Coronary artery (tissue), 2 donors: Measurements from ENCODE around the gene DEXI.

ENCODE experiments used
- DNase-seq: peaks from one replicate; pipeline ENCODE4 v3.0.0-alpha.2; 2017; ENCODE audit warnings: low spot score
- H3K27ac ChIP-seq, 2 donors: fragments of 200-600 bp; sonication (generic); one replicate each; pipeline ENCODE4 v1.5.1; 2016 to 2019
- H3K4me3 ChIP-seq: fragments of 200-600 bp; sonication (generic); 2 replicates; pipeline ENCODE4 v1.5.1; 2016; ENCODE audit warnings: mild to moderate bottlenecking, moderate library complexity
- TF ChIP-seq, protein P1 (sequence below): fragments of 200-600 bp; sonication (generic); IDR thresholded peaks from one replicate; pipeline ENCODE4 v1.5.1; 2019; ENCODE audit warnings: antibody characterized with exemption

Gene DEXI

DNA sequence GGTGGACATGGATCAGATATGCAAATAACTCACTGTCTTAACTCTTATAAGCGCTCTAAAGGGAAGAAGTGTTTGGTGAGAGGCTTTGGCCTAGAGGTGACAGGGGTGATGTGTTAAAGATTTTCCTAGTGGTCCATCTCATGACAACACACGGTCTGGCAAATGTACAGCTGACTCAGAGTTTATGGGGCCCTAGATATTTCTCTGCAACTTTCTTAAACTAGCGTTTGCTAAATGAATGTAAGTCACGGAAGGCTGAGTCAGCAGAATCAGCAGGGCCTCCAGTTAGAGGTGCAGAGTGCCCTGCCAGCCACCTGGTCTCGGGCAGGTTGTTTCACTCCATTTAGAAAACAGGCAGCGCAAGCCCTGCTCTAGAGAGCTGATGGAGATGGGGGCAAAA is 42.2 kb upstream of the DEXI start:
- H3K4me3 ChIP-seq = no peak overlapping the region
- TF ChIP-seq, protein P1, sequence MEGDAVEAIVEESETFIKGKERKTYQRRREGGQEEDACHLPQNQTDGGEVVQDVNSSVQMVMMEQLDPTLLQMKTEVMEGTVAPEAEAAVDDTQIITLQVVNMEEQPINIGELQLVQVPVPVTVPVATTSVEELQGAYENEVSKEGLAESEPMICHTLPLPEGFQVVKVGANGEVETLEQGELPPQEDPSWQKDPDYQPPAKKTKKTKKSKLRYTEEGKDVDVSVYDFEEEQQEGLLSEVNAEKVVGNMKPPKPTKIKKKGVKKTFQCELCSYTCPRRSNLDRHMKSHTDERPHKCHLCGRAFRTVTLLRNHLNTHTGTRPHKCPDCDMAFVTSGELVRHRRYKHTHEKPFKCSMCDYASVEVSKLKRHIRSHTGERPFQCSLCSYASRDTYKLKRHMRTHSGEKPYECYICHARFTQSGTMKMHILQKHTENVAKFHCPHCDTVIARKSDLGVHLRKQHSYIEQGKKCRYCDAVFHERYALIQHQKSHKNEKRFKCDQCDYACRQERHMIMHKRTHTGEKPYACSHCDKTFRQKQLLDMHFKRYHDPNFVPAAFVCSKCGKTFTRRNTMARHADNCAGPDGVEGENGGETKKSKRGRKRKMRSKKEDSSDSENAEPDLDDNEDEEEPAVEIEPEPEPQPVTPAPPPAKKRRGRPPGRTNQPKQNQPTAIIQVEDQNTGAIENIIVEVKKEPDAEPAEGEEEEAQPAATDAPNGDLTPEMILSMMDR = no peak
- H3K27ac ChIP-seq = no peak overlapping the region
- DNase-seq = no peak

- TF ChIP-seq, protein P1 = no peak
- no peak for DNase-seq
- H3K27ac ChIP-seq = no peak overlapping the region
- no peak overlapping the region for H3K4me3 ChIP-seq
Measured at GRCh38 chr16:10983159-10983558, 40.9 kb upstream of the DEXI start.

DNA sequence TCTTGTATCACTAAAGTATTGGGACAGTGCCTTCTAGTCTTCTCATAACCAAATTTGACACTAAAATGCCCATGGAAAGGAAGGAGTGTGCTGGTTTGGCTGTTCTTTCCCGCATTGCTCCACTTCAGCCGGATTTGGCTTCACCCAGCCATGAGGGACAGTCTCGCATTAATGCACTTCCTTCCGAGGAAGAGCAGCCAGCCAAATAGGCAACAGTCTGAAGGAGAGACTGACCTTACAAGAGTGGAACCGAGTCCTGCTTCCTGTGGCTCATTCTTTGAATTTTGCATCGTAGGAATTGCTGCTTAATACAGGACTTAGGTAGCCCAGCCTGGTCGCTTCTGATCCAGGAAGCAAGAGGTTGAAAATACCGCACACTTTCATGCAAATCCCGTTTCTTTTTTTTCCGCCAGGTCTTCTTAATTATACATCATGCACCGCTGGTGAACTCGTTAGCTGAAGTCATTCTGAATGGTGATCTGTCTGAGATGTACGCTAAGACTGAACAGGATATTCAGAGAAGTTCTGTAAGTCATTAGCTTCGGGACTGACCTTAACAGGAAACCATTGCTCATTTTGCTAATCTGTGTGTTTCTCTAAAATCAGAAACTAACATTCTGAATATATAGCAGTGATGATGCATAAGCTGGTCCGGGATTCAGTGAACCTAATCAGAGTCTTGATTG is 40.3 kb upstream of the DEXI start:
- peak overlapping the region in 1 of 2 donors; percentile 51 for H3K27ac ChIP-seq
- H3K4me3 ChIP-seq = no peak overlapping the region
- TF ChIP-seq, protein P1 = no peak
- no peak for DNase-seq

DNA sequence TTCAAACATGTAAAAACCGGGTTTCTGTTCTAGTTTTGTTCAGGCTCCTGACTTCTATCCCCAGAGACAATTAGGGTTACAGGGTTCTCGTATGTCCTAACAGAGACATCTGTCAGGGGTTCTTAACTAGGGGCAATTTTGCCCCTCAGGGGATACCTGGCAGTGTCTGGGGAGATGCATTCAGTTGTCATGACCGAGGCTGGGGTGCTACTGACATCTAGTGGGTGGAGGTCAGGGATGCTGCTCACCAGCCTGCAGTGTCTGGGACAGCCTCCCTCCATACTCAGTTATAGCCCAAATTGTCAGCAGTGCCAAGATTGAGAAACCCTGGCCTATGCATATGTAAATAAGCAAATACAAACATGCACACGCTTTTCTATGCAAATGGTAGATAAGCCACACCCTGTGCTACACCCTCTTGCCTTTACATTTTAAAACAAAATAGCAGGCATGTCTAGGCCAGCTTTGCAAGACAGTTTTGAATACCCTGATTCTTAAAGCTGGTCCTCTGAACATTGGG is 39.5 kb upstream of the DEXI start:
- TF ChIP-seq, protein P1 = no peak
- H3K4me3 ChIP-seq = no peak overlapping the region
- DNase-seq = no peak
- peak overlapping the region in 1 of 2 donors; percentile 51 for H3K27ac ChIP-seq

- Histone ChIP-seq H3K27ac (peak overlapping the region; percentile 80 to 88), H3K4me3 (no peak overlapping the region)
- DNase-seq = no peak
- TF ChIP-seq, protein P1 = no peak
Measured at GRCh38 chr16:10980813-10981212, 38.5 kb upstream of the DEXI start.

DNA sequence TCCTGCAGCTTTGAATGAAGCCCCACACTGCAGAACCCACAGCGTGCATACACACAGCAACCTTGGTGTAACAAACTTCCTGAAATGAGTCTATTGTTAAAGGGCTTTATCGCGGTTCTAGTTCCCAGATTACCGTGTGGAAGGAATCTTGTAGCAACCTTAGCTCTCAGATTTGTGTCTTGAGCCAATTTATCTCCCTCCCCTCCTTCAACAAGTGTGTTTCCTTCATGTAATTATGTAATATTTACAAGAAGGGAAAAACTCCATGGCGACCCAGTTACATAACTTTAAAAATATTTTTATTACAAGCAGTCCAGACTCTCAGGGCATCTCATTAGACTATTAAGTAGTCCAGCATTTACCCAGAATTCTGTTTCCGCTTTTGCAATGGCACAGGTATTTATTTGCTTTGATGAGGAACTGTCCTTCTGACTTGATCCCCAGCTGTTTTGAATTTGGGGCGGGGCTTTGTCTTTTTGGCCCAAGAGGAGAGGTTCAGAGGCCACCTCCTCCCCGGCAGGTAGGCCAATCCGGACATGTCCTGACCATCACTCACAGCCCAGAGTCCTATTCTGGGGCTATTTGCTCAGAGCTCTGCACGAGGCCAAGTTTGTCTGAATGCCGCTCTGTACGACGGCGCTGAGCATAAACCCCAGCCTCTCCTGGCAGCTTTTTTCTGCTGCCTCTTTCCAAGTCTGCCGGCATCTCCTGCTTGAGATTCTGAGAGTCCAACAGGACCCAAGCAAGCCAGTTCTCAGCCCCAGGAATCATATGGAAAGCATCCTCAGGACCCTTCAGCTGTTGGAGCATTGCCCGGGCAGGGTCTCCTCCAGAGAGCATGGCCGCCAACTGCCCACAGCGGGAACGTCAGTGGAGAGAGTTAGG is 37.7 kb upstream of the DEXI start:
- Histone ChIP-seq H3K4me3 (peak overlapping the region; percentile 33), H3K27ac (peak overlapping the region; percentile 80 to 88)
- peak; percentile 88 for DNase-seq
- TF ChIP-seq, protein P1 = no peak
